ENCODE results near the gene ALK. TPM values are rescaled to one million over a fixed set of nuclear protein-coding genes. Genes with fewer than 3 reads are reported as not detected.

ALK gene
- total RNA-seq, 4 donors from 2014 or later, result 0.88 to 1.3 (median 1.3) TPM; not detected in 1

- Histone ChIP-seq H3K9me3 (no peaks in the 10 kb centered on the region), H3K27me3 (no peaks in the 10 kb centered on the region), H3K4me3 (no peak overlapping the region), H3K27ac (no peak overlapping the region), H3K4me1 (no peaks in the 10 kb centered on the region), H3K36me3 (no peaks in the 10 kb centered on the region)
- no peak for DNase-seq
- TF ChIP-seq CTCF (IDR thresholded peaks at IDR 0.05), result no peak
- no peak for TF ChIP-seq POLR2A (IDR thresholded peaks at IDR 0.05)
These were observed 65.3 kb downstream of the ALK start for GRCh38 chr2:29855924-29856639.

- H3K36me3 ChIP-seq, result no peaks in the 10 kb centered on the region
- H3K9me3 ChIP-seq, result no peaks in the 10 kb centered on the region
- DNase-seq, result no peak
- no peak for TF ChIP-seq POLR2A (IDR thresholded peaks at IDR 0.05)
- no peak for TF ChIP-seq CTCF (IDR thresholded peaks at IDR 0.05)
- no peaks in the 10 kb centered on the region for H3K27me3 ChIP-seq
- no peak overlapping the region for H3K27ac ChIP-seq
- H3K4me3 ChIP-seq, result no peak overlapping the region
- no peaks in the 10 kb centered on the region for H3K4me1 ChIP-seq
These were observed 70.6 kb downstream of the ALK start for GRCh38 chr2:29850794-29851193.

GRCh38 chr2:29848566-29849310, 72.6 kb downstream of the ALK start:
- Histone ChIP-seq H3K36me3 (no peaks in the 10 kb centered on the region), H3K4me1 (no peaks in the 10 kb centered on the region), H3K27ac (no peak overlapping the region), H3K9me3 (no peaks in the 10 kb centered on the region), H3K27me3 (no peaks in the 10 kb centered on the region), H3K4me3 (no peak overlapping the region)
- no peak for TF ChIP-seq POLR2A (IDR thresholded peaks at IDR 0.05)
- no peak for DNase-seq

GRCh38 chr2:29847886-29848285, 73.5 kb downstream of the ALK start:
- Histone ChIP-seq H3K36me3 (no peaks in the 10 kb centered on the region), H3K9me3 (no peaks in the 10 kb centered on the region), H3K27me3 (no peaks in the 10 kb centered on the region), H3K4me1 (no peaks in the 10 kb centered on the region), H3K27ac (no peak overlapping the region), H3K4me3 (no peak overlapping the region)
- DNase-seq, result no peak
- TF ChIP-seq CTCF (IDR thresholded peaks at IDR 0.05) (no peak), POLR2A (IDR thresholded peaks at IDR 0.05) (no peak)

- H3K27me3 ChIP-seq, result no peaks in the 10 kb centered on the region
- DNase-seq, result no peak
- no peaks in the 10 kb centered on the region for H3K9me3 ChIP-seq
- no peak overlapping the region for H3K27ac ChIP-seq
- no peak for TF ChIP-seq POLR2A (IDR thresholded peaks at IDR 0.05)
- TF ChIP-seq CTCF (IDR thresholded peaks at IDR 0.05), result no peak
- H3K4me1 ChIP-seq, result no peaks in the 10 kb centered on the region
- no peak overlapping the region for H3K4me3 ChIP-seq
- no peaks in the 10 kb centered on the region for H3K36me3 ChIP-seq
These were observed 76.6 kb downstream of the ALK start for GRCh38 chr2:29844713-29845326.

Measured in Peyer's patch (tissue), 4 donors.